Colonic mucosa (tissue), 4 donors: ENCODE data around the gene OPTC. TPM values are rescaled to one million over a fixed set of nuclear protein-coding genes. Genes with fewer than 3 reads are reported as not detected.

Source experiments
- DNase-seq: peaks from one replicate; pipeline ENCODE4 v3.0.0-alpha.2; 2020
- H3K27ac ChIP-seq: fragments of 200-600 bp; one replicate; pipeline ENCODE4 v1.8.0; 2021
- H3K27me3 ChIP-seq: fragments of 200-600 bp; one replicate; pipeline ENCODE4 v1.8.0; 2021
- H3K36me3 ChIP-seq: fragments of 200-600 bp; one replicate; pipeline ENCODE4 v1.8.0; 2021
- H3K4me1 ChIP-seq: fragments of 200-600 bp; one replicate; pipeline ENCODE4 v1.8.0; 2021; ENCODE audit warnings: mild to moderate bottlenecking
- H3K4me3 ChIP-seq: fragments of 200-600 bp; one replicate; pipeline ENCODE4 v1.8.0; 2021
- H3K9ac ChIP-seq, 2 donors: one replicate each; pipeline ENCODE4 v1.7.0; 2013; ENCODE audit warnings: control low read depth in 2 of 2, low read depth in 2 of 2, low read length in 2 of 2
- H3K9me3 ChIP-seq: fragments of 200-600 bp; one replicate; pipeline ENCODE4 v1.8.0; 2021
- intact Hi-C: fragments of 100-400 bp; cut with DNase I; formaldehyde crosslinking; loops from one replicate; pipeline ENCODE4 v1.14.1; 2022
- total RNA-seq, 2 donors: library from RNA; stranded (reverse); fragmentation: NEBNext Ultra II Directional in 1 of 2; extraction: Animal tissue kit (Norgen Biotek cat#: 25700) in 1 of 2; gene quantifications; one replicate each; pipeline ENCODE4 v1.2.1, GENCODE V29; 2021
- TF ChIP-seq, protein P1 (sequence below): fragments of 200-600 bp; IDR thresholded peaks from one replicate; pipeline ENCODE4 v1.8.0; 2022; ENCODE audit warnings: antibody characterized with exemption, mild to moderate bottlenecking
- donor health status: healthy.
- donor health status: DM: no; HTN: no; CAD: no.
- donor health status: DM: no; HTN: no; CAD: no.

OPTC gene
- total RNA-seq, 2 donors from 2014 or later = not detected

DNA sequence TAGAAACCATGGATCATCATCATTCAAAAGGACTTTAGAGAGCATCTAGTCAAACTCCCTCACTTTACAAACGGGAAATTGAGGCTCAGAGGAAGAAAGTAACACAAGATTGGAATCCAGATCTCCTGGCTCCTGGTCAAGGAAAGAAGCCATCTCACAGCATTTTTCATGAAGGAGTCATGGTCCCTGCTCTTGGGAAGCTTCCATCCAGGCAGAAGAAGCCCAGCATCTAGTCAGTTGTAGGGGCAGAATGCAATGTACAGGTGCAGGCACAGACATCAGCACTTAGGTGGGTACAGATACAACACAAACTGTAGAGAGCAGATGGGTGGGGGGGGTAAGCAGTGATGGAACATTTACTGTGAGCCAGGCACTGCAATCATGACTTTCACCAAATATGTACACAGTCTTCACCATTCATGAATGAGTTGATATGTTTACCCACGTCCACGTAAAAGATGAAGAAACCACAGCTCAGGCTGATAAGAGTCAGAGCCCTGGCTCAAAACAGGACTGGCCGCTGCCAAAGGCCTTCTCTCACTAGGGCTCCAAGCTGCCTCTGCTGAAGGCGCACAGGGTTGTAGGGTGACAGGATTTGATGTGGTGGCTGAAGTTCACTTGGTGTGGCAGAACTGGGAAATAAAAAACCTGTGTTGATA lies 44.0 kb downstream of the OPTC start:
- DNase-seq = peak; percentile 29
- Histone ChIP-seq H3K27ac (no peak overlapping the region), H3K4me1 (no peaks in the 10 kb centered on the region), H3K27me3 (no peaks in the 10 kb centered on the region), H3K9ac (no peak overlapping the region), H3K9me3 (no peaks in the 10 kb centered on the region), H3K4me3 (no peak overlapping the region), H3K36me3 (no peaks in the 10 kb centered on the region)
- TF ChIP-seq, protein P1, sequence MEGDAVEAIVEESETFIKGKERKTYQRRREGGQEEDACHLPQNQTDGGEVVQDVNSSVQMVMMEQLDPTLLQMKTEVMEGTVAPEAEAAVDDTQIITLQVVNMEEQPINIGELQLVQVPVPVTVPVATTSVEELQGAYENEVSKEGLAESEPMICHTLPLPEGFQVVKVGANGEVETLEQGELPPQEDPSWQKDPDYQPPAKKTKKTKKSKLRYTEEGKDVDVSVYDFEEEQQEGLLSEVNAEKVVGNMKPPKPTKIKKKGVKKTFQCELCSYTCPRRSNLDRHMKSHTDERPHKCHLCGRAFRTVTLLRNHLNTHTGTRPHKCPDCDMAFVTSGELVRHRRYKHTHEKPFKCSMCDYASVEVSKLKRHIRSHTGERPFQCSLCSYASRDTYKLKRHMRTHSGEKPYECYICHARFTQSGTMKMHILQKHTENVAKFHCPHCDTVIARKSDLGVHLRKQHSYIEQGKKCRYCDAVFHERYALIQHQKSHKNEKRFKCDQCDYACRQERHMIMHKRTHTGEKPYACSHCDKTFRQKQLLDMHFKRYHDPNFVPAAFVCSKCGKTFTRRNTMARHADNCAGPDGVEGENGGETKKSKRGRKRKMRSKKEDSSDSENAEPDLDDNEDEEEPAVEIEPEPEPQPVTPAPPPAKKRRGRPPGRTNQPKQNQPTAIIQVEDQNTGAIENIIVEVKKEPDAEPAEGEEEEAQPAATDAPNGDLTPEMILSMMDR = no peak
- intact Hi-C loops = no loop called here

DNA sequence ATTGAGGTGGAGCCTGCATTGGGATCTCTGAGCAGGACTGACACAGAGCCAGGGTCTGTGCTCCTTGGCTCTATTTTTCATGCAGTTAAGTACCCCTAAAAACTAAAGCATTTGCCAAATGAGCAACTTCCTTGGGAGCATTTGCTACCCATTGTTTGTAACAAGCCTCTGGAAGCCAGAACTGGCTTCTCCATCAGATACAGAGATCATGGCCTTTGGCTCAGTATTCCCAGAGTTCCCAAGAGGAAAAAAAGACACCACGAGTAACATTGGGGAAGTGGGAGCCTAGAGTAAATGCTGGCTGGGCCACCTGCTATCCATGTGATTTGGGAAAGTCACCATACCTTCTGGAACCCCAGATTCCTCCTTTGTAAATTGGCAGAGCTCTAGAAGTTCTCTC lies 44.8 kb downstream of the OPTC start:
- H3K36me3 ChIP-seq = no peaks in the 10 kb centered on the region
- no peak for DNase-seq
- no peaks in the 10 kb centered on the region for H3K4me1 ChIP-seq
- H3K27ac ChIP-seq = no peak overlapping the region
- TF ChIP-seq, protein P1 = no peak
- no peaks in the 10 kb centered on the region for H3K27me3 ChIP-seq
- H3K9ac ChIP-seq = peak overlapping the region in 1 of 2 donors; percentile 18
- H3K9me3 ChIP-seq = no peaks in the 10 kb centered on the region
- no peak overlapping the region for H3K4me3 ChIP-seq
- intact Hi-C loops = no loop called here

DNA sequence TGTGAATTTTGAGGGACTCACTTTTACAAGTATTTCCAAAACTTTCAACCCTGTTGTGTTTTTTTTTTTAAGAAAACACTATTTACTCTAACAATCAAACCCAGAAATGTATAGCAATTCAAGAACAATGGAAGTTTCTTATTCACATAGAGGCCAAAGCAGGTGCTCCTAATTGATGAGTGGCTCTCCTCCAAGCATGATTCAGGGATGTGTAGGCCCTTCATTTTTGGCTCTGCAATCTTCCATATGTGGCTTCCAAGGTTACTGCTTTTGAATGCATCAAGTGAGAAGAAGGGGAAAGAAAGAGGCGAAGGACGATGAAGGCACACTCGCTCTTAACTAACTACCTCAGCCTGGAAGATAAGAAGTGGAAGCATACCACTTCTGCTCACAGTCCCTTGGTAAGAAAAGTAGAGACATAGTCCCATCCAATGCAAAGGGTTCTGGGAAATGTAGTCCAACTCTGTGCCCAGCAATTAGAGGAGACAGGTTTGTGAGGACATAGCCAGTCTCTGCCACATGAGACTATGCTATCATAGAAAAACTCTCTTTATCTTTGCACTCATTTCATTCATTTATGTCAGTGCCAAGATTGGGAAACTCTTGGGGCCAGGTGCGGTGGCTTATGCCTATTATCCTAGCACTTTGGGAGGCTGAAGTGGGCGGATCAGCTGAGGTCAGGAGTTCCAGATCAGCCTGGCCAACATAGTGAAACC lies 46.0 kb downstream of the OPTC start:
- Histone ChIP-seq H3K4me1 (no peaks in the 10 kb centered on the region), H3K4me3 (no peak overlapping the region), H3K9me3 (no peaks in the 10 kb centered on the region), H3K36me3 (no peaks in the 10 kb centered on the region), H3K9ac (no peak overlapping the region), H3K27ac (no peak overlapping the region), H3K27me3 (no peaks in the 10 kb centered on the region)
- DNase-seq = no peak
- TF ChIP-seq, protein P1 = no peak
- intact Hi-C loops = no loop called here

DNA sequence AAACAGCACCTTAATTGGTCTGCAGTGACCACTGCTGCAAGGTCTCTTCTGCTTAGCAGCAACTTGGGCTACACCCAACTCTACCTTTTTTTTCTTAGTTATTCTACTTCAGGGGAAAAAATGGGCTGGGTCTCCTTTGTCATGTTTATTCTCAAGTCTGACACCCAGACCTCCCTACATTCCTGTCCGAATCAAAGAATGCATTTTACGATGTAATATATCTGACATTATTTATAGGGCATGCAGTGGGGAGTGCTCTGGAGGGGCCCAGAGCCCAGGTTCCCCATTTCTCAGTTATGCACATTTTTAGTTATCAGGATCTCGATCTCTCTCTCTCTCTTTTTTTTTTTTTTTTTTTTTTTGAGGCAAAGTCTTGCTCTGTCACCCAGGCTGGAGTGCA lies 50.5 kb downstream of the OPTC start:
- intact Hi-C loops = no loop called here
- Histone ChIP-seq H3K27ac (no peak overlapping the region), H3K9me3 (no peaks in the 10 kb centered on the region), H3K36me3 (no peaks in the 10 kb centered on the region), H3K4me3 (no peak overlapping the region), H3K9ac (no peak overlapping the region), H3K27me3 (no peaks in the 10 kb centered on the region), H3K4me1 (no peaks in the 10 kb centered on the region)
- TF ChIP-seq, protein P1 = no peak
- DNase-seq = no peak

DNA sequence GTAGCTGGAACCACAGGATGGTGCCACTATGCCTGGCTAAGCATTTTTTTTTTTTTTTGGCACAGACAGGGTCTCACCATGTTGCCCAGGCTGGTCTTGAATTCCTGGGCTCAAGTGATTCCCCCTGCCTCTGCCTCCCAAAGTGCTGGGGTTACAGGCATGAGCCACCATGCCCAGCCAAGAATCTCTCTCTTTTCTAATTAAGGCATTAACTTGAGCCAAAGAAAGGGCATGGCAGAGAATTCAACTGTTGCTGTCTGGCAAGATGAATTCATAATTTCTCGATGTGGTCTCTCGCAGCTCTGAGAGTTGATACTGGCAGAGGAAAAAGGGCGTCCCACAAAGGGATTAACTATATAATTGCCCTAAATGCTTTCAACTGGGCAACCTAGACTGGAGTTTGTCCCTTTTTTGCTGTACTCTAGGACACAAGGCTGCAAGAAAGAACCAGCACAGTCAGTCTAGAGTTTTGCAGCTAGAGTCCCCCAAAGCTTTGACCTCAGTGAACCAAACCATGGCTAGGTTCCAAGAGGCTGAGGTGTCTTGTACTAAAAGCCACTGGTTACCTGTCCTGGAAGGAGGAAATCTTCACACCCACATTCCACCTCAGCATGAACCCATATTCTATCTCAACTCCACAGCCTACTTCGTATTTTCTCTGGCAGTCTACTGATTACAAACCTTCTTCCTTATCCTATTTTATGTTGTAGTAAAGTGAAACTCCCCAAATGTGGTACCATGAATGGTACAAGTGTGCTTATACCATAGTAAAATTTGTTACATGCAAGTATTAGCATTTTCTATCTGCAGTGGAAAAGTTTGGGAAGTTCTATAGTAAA lies 51.2 kb downstream of the OPTC start:
- H3K27me3 ChIP-seq = no peaks in the 10 kb centered on the region
- H3K4me1 ChIP-seq = no peaks in the 10 kb centered on the region
- no peak overlapping the region for H3K9ac ChIP-seq
- no peaks in the 10 kb centered on the region for H3K9me3 ChIP-seq
- TF ChIP-seq, protein P1 = no peak
- H3K27ac ChIP-seq = no peak overlapping the region
- DNase-seq = no peak
- no peak overlapping the region for H3K4me3 ChIP-seq
- no peaks in the 10 kb centered on the region for H3K36me3 ChIP-seq
- intact Hi-C loops = no loop called here
